Measurements from ENCODE around the gene DARS1. TPM values are rescaled to one million over a fixed set of nuclear protein-coding genes. Genes with fewer than 3 reads are reported as not detected.
"Not testable (repeated sequence)": the region's sequence is repeated elsewhere in the genome, so short reads cannot be mapped to it uniquely, and the experiment has no call there.

DARS1 gene
- total RNA-seq, 4 donors from 2014 or later = 115 to 176 (median 156) TPM

DNA sequence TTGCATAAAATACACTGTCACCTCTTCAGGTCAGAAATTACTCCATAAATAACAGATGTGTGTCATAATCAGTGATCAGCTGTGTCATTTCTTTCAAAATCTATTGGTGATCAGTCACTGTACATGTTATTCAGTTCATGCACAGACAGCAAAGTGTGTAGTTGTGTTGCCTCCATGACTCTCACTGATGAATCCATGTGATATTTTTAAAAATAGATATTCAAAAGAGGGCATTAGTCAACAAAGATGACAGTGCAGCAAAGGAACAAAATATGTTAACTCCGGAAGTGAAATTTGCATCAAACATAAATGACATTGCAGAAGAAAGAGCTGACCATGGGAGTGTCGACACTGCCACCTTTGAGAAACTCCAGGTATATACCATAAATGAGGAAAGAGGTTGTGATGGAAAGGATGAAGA is 92.0 kb downstream of the DARS1 start:
- 92 to 100% methylated on average over 1 to 2 of the region's 2 CpGs for WGBS, 2 donors (ENCODE audit: low coverage in 1 of 2)
- TF ChIP-seq EP300 (IDR thresholded peaks at IDR 0.05) (no peak), POLR2A (IDR thresholded peaks at IDR 0.05) (no peak), POLR2AphosphoS5 (IDR thresholded peaks at IDR 0.05) (no peak)
- TF ChIP-seq, protein P1, sequence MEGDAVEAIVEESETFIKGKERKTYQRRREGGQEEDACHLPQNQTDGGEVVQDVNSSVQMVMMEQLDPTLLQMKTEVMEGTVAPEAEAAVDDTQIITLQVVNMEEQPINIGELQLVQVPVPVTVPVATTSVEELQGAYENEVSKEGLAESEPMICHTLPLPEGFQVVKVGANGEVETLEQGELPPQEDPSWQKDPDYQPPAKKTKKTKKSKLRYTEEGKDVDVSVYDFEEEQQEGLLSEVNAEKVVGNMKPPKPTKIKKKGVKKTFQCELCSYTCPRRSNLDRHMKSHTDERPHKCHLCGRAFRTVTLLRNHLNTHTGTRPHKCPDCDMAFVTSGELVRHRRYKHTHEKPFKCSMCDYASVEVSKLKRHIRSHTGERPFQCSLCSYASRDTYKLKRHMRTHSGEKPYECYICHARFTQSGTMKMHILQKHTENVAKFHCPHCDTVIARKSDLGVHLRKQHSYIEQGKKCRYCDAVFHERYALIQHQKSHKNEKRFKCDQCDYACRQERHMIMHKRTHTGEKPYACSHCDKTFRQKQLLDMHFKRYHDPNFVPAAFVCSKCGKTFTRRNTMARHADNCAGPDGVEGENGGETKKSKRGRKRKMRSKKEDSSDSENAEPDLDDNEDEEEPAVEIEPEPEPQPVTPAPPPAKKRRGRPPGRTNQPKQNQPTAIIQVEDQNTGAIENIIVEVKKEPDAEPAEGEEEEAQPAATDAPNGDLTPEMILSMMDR (IDR thresholded peaks at IDR 0.05) = no peak
- H3K9me3 ChIP-seq = no peaks in the 10 kb centered on the region
- no peaks in the 10 kb centered on the region for H3K4me1 ChIP-seq
- no peak overlapping the region for H3K27ac ChIP-seq
- ATAC-seq = no peak
- H3K36me3 ChIP-seq = peaks cover 0 to 7% of the 10 kb centered on the region in 2 donors
- H3K27me3 ChIP-seq = no peaks in the 10 kb centered on the region
- H3K4me3 ChIP-seq = no peak overlapping the region

- Histone ChIP-seq H3K4me3 (no peak overlapping the region), H3K9me3 (no peaks in the 10 kb centered on the region), H3K27ac (no peak overlapping the region), H3K4me1 (no peaks in the 10 kb centered on the region), H3K27me3 (peaks cover 9% of the 10 kb centered on the region), H3K36me3 (no peaks in the 10 kb centered on the region)
- WGBS, 2 donors (ENCODE audit: low coverage in 1 of 2) = 69% methylated on average over 5 to 6 of the region's 6 CpGs
- ATAC-seq = no peak
- no peak for TF ChIP-seq POLR2AphosphoS5 (IDR thresholded peaks at IDR 0.05)
- TF ChIP-seq EP300 (IDR thresholded peaks at IDR 0.05) = no peak
- no peak for TF ChIP-seq POLR2A (IDR thresholded peaks at IDR 0.05)
These were observed 94.6 kb downstream of the DARS1 start for GRCh38 chr2:135890835-135891234.

GRCh38 chr2:135890149-135890548 is 95.3 kb downstream of the DARS1 start:
- no peaks in the 10 kb centered on the region for H3K36me3 ChIP-seq
- ATAC-seq = no peak
- H3K27ac ChIP-seq = no peak overlapping the region
- no peak overlapping the region for H3K4me3 ChIP-seq
- H3K27me3 ChIP-seq = peaks cover 14% of the 10 kb centered on the region
- no peaks in the 10 kb centered on the region for H3K9me3 ChIP-seq
- H3K4me1 ChIP-seq = no peaks in the 10 kb centered on the region
- TF ChIP-seq EP300 (IDR thresholded peaks at IDR 0.05) = no peak
- TF ChIP-seq, protein P1 (IDR thresholded peaks at IDR 0.05) = no peak
- no peak for TF ChIP-seq POLR2A (IDR thresholded peaks at IDR 0.05)
- no peak for TF ChIP-seq POLR2AphosphoS5 (IDR thresholded peaks at IDR 0.05)
- 90 to 91% methylated on average over 3 to 4 of the region's 4 CpGs for WGBS, 2 donors (ENCODE audit: low coverage in 1 of 2)

GRCh38 chr2:135888587-135888986 is 96.8 kb downstream of the DARS1 start:
- H3K4me1 ChIP-seq, H3K4me3 ChIP-seq, H3K9me3 ChIP-seq, ATAC-seq, H3K36me3 ChIP-seq, H3K27ac ChIP-seq: not testable (repeated sequence)
- WGBS, 2 donors (ENCODE audit: low coverage in 1 of 2) = 60 to 86% methylated on average over 1 to 4 of the region's 5 CpGs
- H3K27me3 ChIP-seq = peaks cover 14% of the 10 kb centered on the region

DNA sequence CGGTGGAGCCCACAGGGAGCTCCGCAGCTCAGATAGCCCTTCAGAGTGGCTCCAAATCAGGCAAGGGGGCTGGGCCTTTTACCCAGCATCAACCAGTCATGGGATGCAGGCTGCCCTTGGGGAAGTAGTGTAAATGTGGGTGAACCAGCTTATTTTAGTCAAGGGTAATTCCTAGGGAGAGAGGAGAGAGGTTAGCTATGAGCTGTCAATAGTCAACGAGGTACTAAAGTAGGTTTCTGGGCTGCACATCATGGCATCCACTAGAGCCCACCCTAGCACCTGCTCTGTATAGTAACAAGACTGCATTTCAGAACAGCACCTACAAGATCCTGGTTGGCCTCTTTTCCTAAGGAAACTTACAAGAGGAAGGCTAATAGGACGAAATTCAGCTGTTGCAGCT is 99.7 kb downstream of the DARS1 start:
- no peaks in the 10 kb centered on the region for H3K9me3 ChIP-seq
- WGBS, 2 donors (ENCODE audit: low coverage in 1 of 2) = 71 to 86% methylated on average over 1 of the region's 4 CpGs
- H3K4me1 ChIP-seq = no peaks in the 10 kb centered on the region
- no peaks in the 10 kb centered on the region for H3K36me3 ChIP-seq
- TF ChIP-seq POLR2A (IDR thresholded peaks at IDR 0.05) (no peak), EP300 (IDR thresholded peaks at IDR 0.05) (no peak), POLR2AphosphoS5 (IDR thresholded peaks at IDR 0.05) (no peak)
- TF ChIP-seq, protein P1 (IDR thresholded peaks at IDR 0.05) = no peak
- H3K27me3 ChIP-seq = peaks cover 14% of the 10 kb centered on the region
- no peak for ATAC-seq
- H3K4me3 ChIP-seq = no peak overlapping the region
- H3K27ac ChIP-seq = no peak overlapping the region

DNA sequence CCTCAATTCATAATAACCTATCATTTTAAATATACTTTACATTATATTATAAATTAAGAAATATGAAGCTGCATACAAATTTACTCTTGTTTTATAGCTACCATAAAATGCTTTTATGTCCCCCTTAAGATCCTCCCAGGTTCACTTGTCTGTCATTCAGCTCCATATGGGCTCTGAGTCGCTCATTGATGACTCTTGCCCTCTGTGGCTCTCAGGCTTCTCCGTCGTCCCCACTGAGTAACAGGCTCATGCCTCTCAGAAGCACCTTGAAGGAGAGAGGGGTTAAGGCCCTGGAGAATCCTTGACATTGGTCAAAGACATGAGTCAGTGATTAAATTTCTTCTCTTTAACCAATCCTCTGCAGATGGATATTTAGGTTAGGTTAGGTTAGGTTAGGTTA is 103.0 kb downstream of the DARS1 start:
- H3K36me3 ChIP-seq = no peaks in the 10 kb centered on the region
- H3K4me3 ChIP-seq = no peak overlapping the region
- ATAC-seq = no peak
- WGBS, 2 donors (ENCODE audit: low coverage in 1 of 2) = 20 to 71% methylated on average over 1 to 3 of the region's 3 CpGs
- H3K9me3 ChIP-seq = no peaks in the 10 kb centered on the region
- TF ChIP-seq, protein P1 (IDR thresholded peaks at IDR 0.05) = no peak
- TF ChIP-seq POLR2AphosphoS5 (IDR thresholded peaks at IDR 0.05) = no peak
- no peak for TF ChIP-seq POLR2A (IDR thresholded peaks at IDR 0.05)
- no peak for TF ChIP-seq EP300 (IDR thresholded peaks at IDR 0.05)
- peaks cover 13% of the 10 kb centered on the region for H3K27me3 ChIP-seq
- no peaks in the 10 kb centered on the region for H3K4me1 ChIP-seq
- H3K27ac ChIP-seq = no peak overlapping the region

DNA sequence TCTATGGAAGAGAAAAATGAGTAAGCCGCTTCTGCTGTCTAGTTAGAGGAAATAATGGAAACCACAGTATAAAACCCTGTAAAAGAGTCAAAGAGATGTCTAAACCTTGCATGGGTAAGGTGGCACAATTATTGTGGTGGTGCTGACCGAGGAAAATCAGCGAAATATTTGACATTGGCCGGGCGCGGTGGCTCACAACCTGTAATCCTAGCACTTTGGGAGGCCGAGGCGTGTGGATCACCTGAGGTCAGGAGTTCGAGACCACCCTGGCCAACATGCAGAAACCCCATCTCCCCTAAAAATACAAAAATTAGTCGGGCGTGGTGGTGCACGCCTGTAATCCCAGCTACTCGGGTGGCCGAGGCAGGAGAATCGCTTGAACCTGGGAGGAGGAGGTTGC is 108.7 kb downstream of the DARS1 start:
- H3K36me3 ChIP-seq, H3K27me3 ChIP-seq, H3K9me3 ChIP-seq: not testable (repeated sequence)
- peaks cover 0 to 22% (median 0%) of the 10 kb centered on the region in 3 donors for H3K4me1 ChIP-seq
- peak overlapping the region in 3 of 4 donors; percentile 85 to 93 (median 92) for H3K27ac ChIP-seq
- WGBS, 2 donors (ENCODE audit: low coverage in 1 of 2) = 81% methylated on average over 12 of the region's 15 CpGs; no CpG with 5 or more reads in 1 of the 2 donors
- peak overlapping the region; percentile 85 to 90 for H3K4me3 ChIP-seq
- ATAC-seq = peak; percentile 9
